GM12878 (cell line): ENCODE measurements around the gene PGLYRP1. TPM values are rescaled to one million over a fixed set of nuclear protein-coding genes. Genes with fewer than 3 reads are reported as not detected.

Source experiments
- ATAC-seq: fragments of 200-7000 bp; cut with Tn5 transposase; 3 replicates; pipeline ENCODE4 v1.9.1; 2020; ENCODE audit warnings: mild to moderate bottlenecking, moderate library complexity
- BruUV-seq: library from RNA; stranded (reverse); fragments of 400-500 nt; replicated peaks from 2 replicates; lab custom pipeline; 2021; lab: Mats Ljungman, UMichigan
- CTCF ChIA-PET: fragments of 300-600 bp; sonication (Branson Sonifier 250); formaldehyde crosslinking; extraction: SDS; loops from one replicate; lab custom pipeline; 2021; ENCODE audit warnings: inconsistent platforms; lab: Yijun Ruan, JAX
- POLR2A ChIA-PET: fragments of 350-600 bp; formaldehyde crosslinking; extraction: SDS; loops from one replicate; lab custom pipeline; 2021; ENCODE audit warnings: inconsistent platforms; lab: Charles Lee
- RAD21 ChIA-PET: fragments of 300-600 bp; sonication (Branson Sonifier 250); formaldehyde crosslinking; loops from one replicate; lab custom pipeline; 2023; ENCODE audit warnings: antibody characterized with exemption; ENCODE audit not compliant: unreplicated experiment; lab: Charles Lee
- SMC1A ChIA-PET: fragments of 300-600 bp; sonication (Branson Sonifier 250); formaldehyde crosslinking; loops from one replicate; lab custom pipeline; 2023; ENCODE audit not compliant: unreplicated experiment, uncharacterized antibody; lab: Charles Lee
- DNase-seq: peaks from one replicate; pipeline ENCODE4 v3.0.0-alpha.2; 2011; ENCODE audit warnings: low read depth, low spot score
- FAIRE-seq: peaks from 3 replicates; lab custom pipeline; 2011; peaks lifted over from hg19 to GRCh38; lab: Jason Lieb, UNC
- H2AFZ ChIP-seq: 2 replicates; pipeline ENCODE4 v1.6.0; 2011; ENCODE audit warnings: low read depth, low read length, control low read depth; ENCODE audit not compliant: control insufficient read depth
- H3K27ac ChIP-seq: 2 replicates; pipeline ENCODE4 v1.5.1; 2011; ENCODE audit warnings: control low read depth; ENCODE audit not compliant: control insufficient read depth, insufficient read depth
- H3K27me3 ChIP-seq, 2 experiments: replicated peaks in 1 of 2; 2 replicates each; pipeline versions ENCODE4 v1.6.0 to v1.6.1; 2011; ENCODE audit warnings: low read length in 1 of 2; ENCODE audit not compliant: control insufficient read depth in 2 of 2, insufficient read depth in 2 of 2
- H3K36me3 ChIP-seq, 2 experiments: 2 replicates each; pipeline ENCODE4 v1.5.1; 2011; ENCODE audit warnings: low read length in 1 of 2; ENCODE audit not compliant: control insufficient read depth in 2 of 2, insufficient read depth in 2 of 2
- H3K4me1 ChIP-seq: 2 replicates; pipeline ENCODE4 v1.6.1; 2011; ENCODE audit warnings: mild to moderate bottlenecking, low read length, moderate library complexity, mixed read lengths; ENCODE audit not compliant: control insufficient read depth, insufficient read depth
- H3K4me2 ChIP-seq: 2 replicates; pipeline ENCODE4 v1.6.0; 2011; ENCODE audit warnings: control low read depth; ENCODE audit not compliant: control insufficient read depth, insufficient read depth
- H3K4me3 ChIP-seq: fragments of 200-600 bp; sonication (generic); 2 replicates; pipeline ENCODE4 v1.5.1; 2016
- H3K79me2 ChIP-seq: 2 replicates; pipeline ENCODE4 v1.6.0; 2011; ENCODE audit warnings: low read length; ENCODE audit not compliant: control insufficient read depth, insufficient read depth
- H3K9ac ChIP-seq: 2 replicates; pipeline ENCODE4 v1.8.0; 2011; ENCODE audit warnings: low read length, control low read depth, mixed read lengths; ENCODE audit not compliant: control insufficient read depth, insufficient read depth
- H3K9me3 ChIP-seq: replicated peaks from 3 replicates; pipeline ENCODE4 v1.5.1; 2011; ENCODE audit warnings: mild to moderate bottlenecking, low read length; ENCODE audit not compliant: control insufficient read depth, insufficient read depth
- H4K20me1 ChIP-seq: 2 replicates; pipeline ENCODE4 v1.6.0; 2011; ENCODE audit not compliant: control insufficient read depth, insufficient read depth
- BACH1 ChIP-seq: fragments of 450-650 bp; IDR thresholded peaks from 2 replicates; pipeline ENCODE4 v1.6.1; 2017; ENCODE audit warnings: mild to moderate bottlenecking, borderline replicate concordance
- BCLAF1 ChIP-seq: fragments of 450-650 bp; IDR thresholded peaks from 2 replicates; pipeline ENCODE4 v1.6.1; 2017; ENCODE audit warnings: antibody characterized with exemption, mild to moderate bottlenecking, moderate library complexity
- BHLHE40 ChIP-seq, 2 experiments: fragments of 450-650 bp in 1 of 2; IDR thresholded peaks; 2 replicates each; pipeline ENCODE4 v1.6.1; 2011 to 2017; ENCODE audit warnings: low read depth in 2 of 2, borderline replicate concordance in 1 of 2, improper control_type of control experiment in 1 of 2, low read length in 1 of 2, mild to moderate bottlenecking in 1 of 2
- EP300 ChIP-seq, 2 experiments: fragments of 150-350 bp in 1 of 2; IDR thresholded peaks; 2 replicates each; pipeline ENCODE4 v1.6.1; 2011 to 2012; ENCODE audit warnings: low read depth in 2 of 2, low read length in 2 of 2, borderline replicate concordance in 1 of 2, improper control_type of control experiment in 1 of 2, inconsistent platforms in 1 of 2; ENCODE audit not compliant: control insufficient read depth in 1 of 2
- KAT2A ChIP-seq: conservative IDR thresholded peaks from 2 replicates; pipeline ENCODE4 v1.6.1; 2011; ENCODE audit warnings: low read depth, low read length; ENCODE audit not compliant: control insufficient read depth
- MAX ChIP-seq: IDR thresholded peaks from 2 replicates; pipeline ENCODE4 v1.6.1; 2012; ENCODE audit warnings: low read depth, low read length, improper control_type of control experiment
- MEF2A ChIP-seq: IDR thresholded peaks from 2 replicates; pipeline ENCODE4 v1.6.1; 2011; ENCODE audit warnings: low read depth, mild to moderate bottlenecking, low read length, moderate library complexity; ENCODE audit not compliant: insufficient read depth
- MTA2 ChIP-seq: fragments of 450-650 bp; IDR thresholded peaks from 2 replicates; pipeline ENCODE4 v1.6.1; 2016; ENCODE audit warnings: low read depth, mild to moderate bottlenecking, moderate library complexity
- NFIC ChIP-seq: IDR thresholded peaks from 2 replicates; pipeline ENCODE4 v1.6.1; 2012; ENCODE audit warnings: low read depth, mild to moderate bottlenecking, inconsistent platforms, low read length, moderate library complexity
- NFYA ChIP-seq: IDR thresholded peaks from 2 replicates; pipeline ENCODE4 v1.6.1; 2011; ENCODE audit warnings: low read depth, mild to moderate bottlenecking, low read length, improper control_type of control experiment, borderline replicate concordance
- NRF1 ChIP-seq: conservative IDR thresholded peaks from 2 replicates; pipeline ENCODE4 v1.6.1; 2011; ENCODE audit warnings: mild to moderate bottlenecking, low read depth, low read length, improper control_type of control experiment
- RB1 ChIP-seq: fragments of 450-650 bp; formaldehyde crosslinking; IDR thresholded peaks from 2 replicates; pipeline ENCODE4 v1.6.1; 2017; ENCODE audit warnings: mild to moderate bottlenecking, borderline replicate concordance
- SIN3A ChIP-seq: IDR thresholded peaks from 2 replicates; pipeline ENCODE4 v1.6.1; 2012; ENCODE audit warnings: low read depth, low read length, improper control_type of control experiment
- SMC3 ChIP-seq: IDR thresholded peaks from 2 replicates; pipeline ENCODE4 v1.6.1; 2011; ENCODE audit warnings: low read length, improper control_type of control experiment, borderline replicate concordance
- ZBED1 ChIP-seq: IDR thresholded peaks from 2 replicates; pipeline ENCODE4 v1.6.1; 2016; ENCODE audit warnings: borderline replicate concordance
- ZNF217 ChIP-seq: fragments of 450-650 bp; IDR thresholded peaks from 2 replicates; pipeline ENCODE4 v1.6.1; 2017; ENCODE audit warnings: antibody characterized with exemption, mild to moderate bottlenecking
- ZNF687 ChIP-seq: fragments of 450-650 bp; IDR thresholded peaks from 2 replicates; pipeline ENCODE4 v1.6.1; 2017; ENCODE audit warnings: mild to moderate bottlenecking, moderate library complexity
- ZSCAN29 ChIP-seq: fragments of 450-650 bp; IDR thresholded peaks from 2 replicates; pipeline ENCODE4 v1.6.1; 2017; ENCODE audit warnings: mild to moderate bottlenecking, moderate library complexity
- WGBS: methylation state at CpG from one replicate; pipeline ENCODE4 v1.1.6; 2016; ENCODE audit warnings: low lambda C conversion rate; ENCODE audit not compliant: insufficient replicate concordance, insufficient coverage; ENCODE audit errors: missing lambda C conversion rate; 5-methylcytosine and 5-hydroxymethylcytosine counted together
- in situ Hi-C: fragments of 300-500 bp; cut with MboI; formaldehyde crosslinking; loops from 9 replicates; pipeline ENCODE4 v1.14.3; 2018; ENCODE audit warnings: mixed read lengths
- intact Hi-C: fragments of 100-400 bp; cut with micrococcal nuclease; formaldehyde crosslinking; loops from one replicate; pipeline ENCODE4 v1.14.2; 2022; ENCODE audit not compliant: unreplicated experiment
- polyA plus RNA-seq, 11 experiments: library from polyadenylated mRNA; depleted of rRNA in 4 of 11; unstranded in 6 of 11; stranded (reverse) in 5 of 11; fragments of >200 nt; fragmentation: Nextera tagmentation in 4 of 11; fragmentation: Illumina TruSeq in 1 of 11; extraction: Ambion mirVana in 4 of 11; extraction: Trizol in 1 of 11; gene quantifications; 1 replicate in 1 of 11; 2 replicates in 10 of 11; pipeline versions ENCODE4 v1.2.1 to v1.2.3, GENCODE V29; 2011 to 2016; ENCODE audit warnings: inconsistent platforms in 2 of 11, missing spikeins in 2 of 11, low read depth in 1 of 11
- total RNA-seq, 4 experiments: library from RNA; depleted of rRNA in 3 of 4; stranded (reverse); fragments of >200 nt in 3 of 4; fragmentation: Illumina TruSeq in 1 of 4; extraction: Trizol in 1 of 4; gene quantifications; 2 replicates each; pipeline versions ENCODE4 v1.2.1 to v1.2.3, GENCODE V29; 2013 to 2021

Gene PGLYRP1
- total and polyA plus RNA-seq, 10 of the 15 experiments (the other 5 are each of a cell fraction or from before 2014, with no cell fraction given): 0.30 TPM; not detected in 9

GRCh38 chr19:46067691-46068090 is 44.8 kb upstream of the PGLYRP1 start (continued):
- TF ChIP-seq KAT2A (no peak), ZBED1 (no peak), RB1 (no peak), SIN3A (no peak), BHLHE40 (IDR thresholded peaks at IDR 0.05; ENCODE audit: borderline replicate concordance in 1 of 2, low read depth in 2 of 2, low read length in 1 of 2) (no peak), NFYA (no peak), SMC3 (no peak), BACH1 (no peak), BCLAF1 (no peak), MEF2A (no peak)
- TF ChIP-seq, all 136 proteins: peak for 0

- no peak overlapping the region for H3K27ac ChIP-seq
- H3K4me3 ChIP-seq: no peak overlapping the region
- ChIA-PET SMC1A (no interaction called here), RAD21 (no interaction called here), CTCF (interaction anchor here (1.1 to 1.2 kb wide), 2 partner anchors 11 to 122 kb away, joined by 3 read pairs; no protein-coding TSS in a partner anchor), POLR2A (no interaction called here)
- ATAC-seq (no peak), FAIRE-seq (no peak), DNase-seq (no peak)
- no TSS peak for BruUV-seq
- no peaks in the 10 kb centered on the region for H3K4me1 ChIP-seq
- no peaks in the 10 kb centered on the region for H3K36me3 ChIP-seq
- H3K4me2 ChIP-seq: no peak overlapping the region
- H3K9ac ChIP-seq: no peak overlapping the region
- H3K79me2 ChIP-seq: no peaks in the 10 kb centered on the region
- no peak overlapping the region for H2AFZ ChIP-seq
- WGBS: 4% methylated on average over 1 of the region's 1 CpG
- intact Hi-C loops: no loop called here
- TF ChIP-seq MTA2 (no peak), NFIC (no peak), EP300 (IDR thresholded peaks at IDR 0.05; ENCODE audit: borderline replicate concordance in 1 of 2, control insufficient read depth in 1 of 2, low read depth in 2 of 2, low read length in 2 of 2) (no peak), ZSCAN29 (no peak), ZNF687 (no peak), NRF1 (no peak), MAX (no peak), ZNF217 (no peak)
- no peaks in the 10 kb centered on the region for H4K20me1 ChIP-seq
- no peaks in the 10 kb centered on the region for H3K9me3 ChIP-seq
- peaks cover 0 to 12% of the 10 kb centered on the region in 2 experiments; a peak in 2 of 4 replicates for H3K27me3 ChIP-seq
- in situ Hi-C loops: no loop called here
These were observed 43.6 kb upstream of the PGLYRP1 start for GRCh38 chr19:46066471-46066870.
